MG63 (cell line): ENCODE data around the gene SPOCK1. TPM values are rescaled to one million over a fixed set of nuclear protein-coding genes. Genes with fewer than 3 reads are reported as not detected.
A peak's percentile ranks its signal among the peaks of the same experiment; 100 is the strongest.
"Not testable (repeated sequence)": the region's sequence is repeated elsewhere in the genome, so short reads cannot be mapped to it uniquely, and the experiment has no call there.

ENCODE experiments used
- DNase-seq: peaks from one replicate; pipeline ENCODE4 v3.0.0-alpha.2; 2020
- H3K27me3 ChIP-seq: fragments of 250-450 bp; sonication (Bioruptor Pico); 2 replicates; pipeline ENCODE4 v1.5.1; 2020; ENCODE audit warnings: mild to moderate bottlenecking, moderate library complexity
- H3K36me3 ChIP-seq: fragments of 250-450 bp; sonication (Bioruptor Pico); 2 replicates; pipeline ENCODE4 v1.5.1; 2020; ENCODE audit warnings: mild to moderate bottlenecking, moderate library complexity
- H3K4me3 ChIP-seq: fragments of 250-450 bp; sonication (Bioruptor Pico); 2 replicates; pipeline ENCODE4 v1.5.1; 2020; ENCODE audit warnings: mild to moderate bottlenecking, moderate library complexity
- H3K9me3 ChIP-seq: fragments of 250-450 bp; sonication (Bioruptor Pico); 2 replicates; pipeline ENCODE4 v1.5.1; 2020; ENCODE audit warnings: mild to moderate bottlenecking, moderate library complexity
- total RNA-seq: library from RNA; depleted of rRNA; stranded (reverse); fragments of >200 nt; shearing (Covaris generic); gene quantifications from 2 replicates; pipeline ENCODE4 v1.2.3, GENCODE V29; 2014; ENCODE audit warnings: low replicate concordance

Gene SPOCK1
- total RNA-seq, 1 experiment from 2014 or later = 92.3 TPM

DNA sequence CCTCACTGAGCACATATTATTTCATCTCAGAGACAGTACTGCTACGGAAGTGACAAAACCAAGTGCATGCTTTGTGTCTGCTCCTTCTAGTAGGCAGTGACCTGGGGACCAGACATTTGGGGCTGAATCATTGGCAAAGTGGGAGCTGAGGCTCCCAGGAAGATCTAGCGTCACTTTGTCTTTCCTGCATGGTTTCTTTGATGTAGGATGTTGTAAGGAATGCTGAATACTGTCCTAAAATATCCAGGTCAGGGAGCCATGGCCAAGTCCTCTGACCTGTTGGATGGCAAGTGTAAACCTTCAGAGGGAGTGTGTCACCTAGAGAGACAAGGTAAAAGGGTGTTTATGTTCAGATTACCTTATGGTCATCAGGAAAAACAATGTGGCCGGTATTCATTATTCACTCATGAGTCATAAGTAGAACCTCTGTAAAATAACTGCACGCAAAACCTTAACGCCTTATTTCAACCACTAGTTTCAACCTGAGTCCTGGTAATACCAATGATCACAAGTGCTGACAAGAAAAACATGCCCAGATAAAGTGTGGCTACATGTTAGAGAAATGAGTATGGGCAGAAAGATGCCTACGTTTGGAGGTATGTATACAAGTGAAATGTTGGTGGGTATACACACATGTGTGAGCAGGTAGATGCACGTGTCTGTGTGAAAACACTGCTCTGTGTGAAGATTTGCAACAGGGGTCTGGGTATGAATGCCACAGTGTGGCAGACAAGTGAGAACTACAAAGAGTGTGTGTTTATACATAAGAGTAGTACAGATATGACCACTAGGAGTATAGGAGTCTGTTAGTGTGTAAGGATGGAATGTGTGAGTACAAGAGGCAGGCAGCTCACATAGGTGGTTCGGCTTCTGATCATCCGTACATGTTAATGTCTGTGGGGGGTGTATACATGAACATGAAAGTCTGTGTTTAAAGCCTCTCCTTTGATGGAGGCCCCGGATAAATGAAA is 263.9 kb downstream of the SPOCK1 start:
- Histone ChIP-seq H3K27me3 (no peaks in the 10 kb centered on the region), H3K36me3 (no peaks in the 10 kb centered on the region), H3K9me3 (no peaks in the 10 kb centered on the region), H3K4me3 (no peak overlapping the region)
- DNase-seq = no peak

DNA sequence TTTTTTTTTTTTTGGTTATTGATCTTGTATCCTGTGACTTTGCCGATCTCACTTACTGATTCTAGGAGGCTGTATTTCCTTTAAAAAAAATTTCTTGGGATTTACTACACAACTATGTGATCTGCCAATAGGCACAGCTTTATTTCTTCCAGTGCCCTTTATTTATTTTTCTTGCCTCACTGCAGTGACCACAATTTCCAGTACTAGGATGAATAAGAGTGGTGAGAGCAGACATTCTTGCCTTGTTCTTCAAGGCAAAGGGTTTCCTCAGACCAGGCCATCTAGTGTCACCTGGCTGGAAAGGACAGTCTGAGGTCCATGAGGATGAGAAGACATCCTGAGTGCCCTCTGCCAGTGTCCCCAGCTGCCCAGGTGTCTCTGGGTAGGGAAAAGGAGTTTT is 265.4 kb downstream of the SPOCK1 start:
- no peaks in the 10 kb centered on the region for H3K9me3 ChIP-seq
- no peak for DNase-seq
- H3K4me3 ChIP-seq = no peak overlapping the region
- H3K27me3 ChIP-seq = no peaks in the 10 kb centered on the region
- no peaks in the 10 kb centered on the region; the same call in 1 of the 2 replicates for H3K36me3 ChIP-seq

DNA sequence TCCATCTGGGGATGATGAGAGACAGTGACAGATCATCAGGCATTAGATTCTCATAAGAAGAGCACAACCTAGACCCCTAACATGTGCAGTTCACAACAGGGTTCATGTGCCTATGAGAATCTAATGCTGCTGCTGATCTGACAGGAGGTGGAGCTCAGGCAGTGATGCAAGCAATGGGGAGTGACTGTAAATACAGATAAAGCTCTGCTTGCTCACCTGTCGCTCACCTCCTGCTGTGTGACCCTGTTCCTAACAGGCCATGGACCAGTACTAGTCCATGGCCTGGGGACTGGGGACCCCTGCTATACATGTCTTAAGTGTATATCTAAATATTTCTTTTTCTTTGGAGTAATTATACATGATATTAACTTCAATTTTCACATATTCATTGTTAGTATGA is 265.8 kb downstream of the SPOCK1 start:
- H3K36me3 ChIP-seq, DNase-seq, H3K9me3 ChIP-seq, H3K27me3 ChIP-seq, H3K4me3 ChIP-seq: not testable (repeated sequence)

DNA sequence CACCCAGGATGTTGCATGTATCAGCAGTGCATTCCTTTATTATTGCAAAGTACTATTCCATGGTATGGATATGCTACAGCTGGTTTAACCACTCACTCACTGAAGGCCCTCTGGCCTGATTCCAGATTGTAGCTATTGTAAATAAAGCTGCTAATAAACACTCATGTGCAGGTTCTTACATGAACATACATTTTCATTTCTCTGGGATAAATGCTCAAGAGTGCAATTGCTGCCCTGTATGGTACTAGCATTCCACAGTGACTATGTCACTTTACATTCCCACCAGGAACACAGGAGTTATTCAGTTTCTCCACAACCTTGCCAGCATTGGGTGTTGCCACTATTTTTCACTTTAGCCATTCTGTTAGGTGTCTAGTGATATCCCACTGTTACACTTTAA is 267.6 kb downstream of the SPOCK1 start:
- DNase-seq = peak; percentile 33
- Histone ChIP-seq H3K4me3 (no peak overlapping the region), H3K27me3 (no peaks in the 10 kb centered on the region), H3K36me3 (no peaks in the 10 kb centered on the region; the same call in 1 of the 2 replicates), H3K9me3 (no peaks in the 10 kb centered on the region)

DNA sequence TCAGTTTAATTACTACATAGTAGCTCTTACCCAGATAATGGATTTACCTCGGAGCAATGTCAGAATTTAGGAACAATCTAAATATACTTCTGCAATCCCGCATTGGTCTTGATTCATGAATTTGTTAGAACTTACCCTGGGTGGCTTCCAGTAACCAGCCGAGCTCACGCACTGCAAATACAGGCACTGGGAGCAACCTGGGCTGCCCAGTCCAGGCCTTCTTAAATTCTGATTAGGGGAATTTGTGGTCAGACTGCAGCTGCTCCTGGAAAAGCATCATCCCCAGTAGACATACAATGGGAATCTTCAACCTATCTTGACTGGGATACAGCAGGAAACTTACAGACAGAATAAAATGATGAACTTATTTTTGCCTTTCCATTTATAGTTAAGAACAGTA is 270.3 kb downstream of the SPOCK1 start:
- Histone ChIP-seq H3K27me3 (no peaks in the 10 kb centered on the region), H3K9me3 (no peaks in the 10 kb centered on the region), H3K4me3 (no peak overlapping the region), H3K36me3 (peaks cover 2% of the 10 kb centered on the region)
- DNase-seq = no peak

DNA sequence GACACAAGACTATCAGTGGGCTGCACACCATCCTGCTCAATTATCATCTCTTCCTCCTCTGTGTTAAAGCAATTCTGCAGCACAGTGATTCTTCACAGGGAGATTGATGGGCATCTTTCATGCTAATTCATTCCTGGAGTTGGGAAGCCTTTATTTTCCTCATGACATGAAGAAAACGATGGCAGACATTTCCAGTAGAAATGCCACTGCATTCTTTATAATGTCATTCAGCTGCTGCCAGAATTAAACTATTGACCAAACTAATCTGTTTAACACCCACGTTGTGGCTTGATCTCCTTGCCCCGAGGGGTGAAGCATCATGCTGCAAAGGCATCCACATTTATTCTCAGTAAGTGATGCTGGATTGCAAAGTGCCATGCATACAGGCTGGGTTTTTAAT is 273.0 kb downstream of the SPOCK1 start:
- peaks cover 2% of the 10 kb centered on the region for H3K36me3 ChIP-seq
- DNase-seq = no peak
- no peaks in the 10 kb centered on the region for H3K9me3 ChIP-seq
- no peaks in the 10 kb centered on the region for H3K27me3 ChIP-seq
- H3K4me3 ChIP-seq = no peak overlapping the region

DNA sequence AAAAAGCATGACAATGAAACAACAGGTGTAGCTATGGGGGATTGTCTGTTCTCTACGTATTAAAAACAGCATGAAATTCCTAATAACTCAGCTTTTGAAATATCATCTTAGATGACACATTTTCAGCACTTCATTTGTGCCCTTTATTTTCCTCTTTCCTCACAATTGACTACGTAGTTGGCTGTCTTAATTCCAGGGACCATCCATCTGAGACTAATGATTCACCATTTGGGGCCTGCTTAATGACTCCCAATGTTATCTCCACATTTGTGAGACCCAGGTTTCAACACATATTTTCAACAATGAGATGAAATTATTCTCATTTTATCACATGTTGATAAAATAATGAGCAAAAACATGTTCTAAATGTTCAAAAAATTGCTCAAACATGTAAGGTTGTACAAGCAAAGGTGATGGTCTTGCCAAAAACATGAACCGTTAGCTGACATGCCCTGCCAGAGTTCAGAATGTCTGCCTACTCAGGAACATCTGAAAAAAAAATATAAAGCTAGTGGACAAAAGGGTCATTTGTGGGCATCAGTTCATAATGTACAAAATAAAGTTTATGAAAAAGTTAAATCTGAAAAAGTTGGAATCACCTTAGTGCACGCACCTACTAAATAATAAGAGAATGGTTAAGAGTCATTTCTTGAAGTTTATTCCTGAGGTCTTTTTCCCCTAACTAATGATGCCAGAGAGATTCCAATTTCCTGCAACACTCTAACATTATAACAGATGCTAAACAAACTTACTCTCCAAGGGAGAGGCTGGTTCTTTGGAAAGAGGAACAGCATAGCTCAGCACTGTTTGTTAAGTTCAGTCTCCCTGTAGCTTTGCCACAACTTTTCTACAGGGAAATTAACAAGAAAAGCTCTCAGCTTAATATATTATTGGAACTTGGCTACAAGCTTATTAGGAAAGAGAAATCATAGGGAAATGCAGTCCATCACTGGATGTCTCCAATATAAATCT is 275.5 kb downstream of the SPOCK1 start:
- DNase-seq = no peak

DNA sequence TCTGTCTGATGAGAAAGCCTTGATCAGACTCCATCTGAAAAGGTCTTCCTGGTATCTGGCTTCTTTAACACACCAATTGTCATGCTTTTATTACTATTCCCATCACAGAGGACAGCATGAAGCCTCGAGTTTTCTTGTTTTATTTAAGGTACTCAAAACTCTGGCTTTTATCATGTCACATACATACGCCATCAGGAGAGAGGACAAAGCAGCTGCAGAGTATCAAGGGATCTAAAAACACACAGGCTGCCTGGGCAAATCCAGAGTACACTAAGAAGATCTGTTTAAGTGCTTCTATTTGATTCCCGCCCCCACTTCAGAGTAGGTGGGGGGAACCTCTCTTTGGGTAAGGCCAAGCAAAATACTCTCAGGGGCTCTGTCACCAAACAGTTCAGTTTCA is 277.2 kb downstream of the SPOCK1 start:
- Histone ChIP-seq H3K27me3 (no peaks in the 10 kb centered on the region), H3K4me3 (no peak overlapping the region), H3K36me3 (peaks cover 2% of the 10 kb centered on the region; the same call in 1 of the 2 replicates), H3K9me3 (no peaks in the 10 kb centered on the region)
- DNase-seq = no peak

More for the DNA sequence above, 275.5 kb downstream of the SPOCK1 start:
- Histone ChIP-seq H3K4me3 (no peak overlapping the region), H3K36me3 (peaks cover 2% of the 10 kb centered on the region; the same call in 1 of the 2 replicates), H3K9me3 (no peaks in the 10 kb centered on the region), H3K27me3 (no peaks in the 10 kb centered on the region)

DNA sequence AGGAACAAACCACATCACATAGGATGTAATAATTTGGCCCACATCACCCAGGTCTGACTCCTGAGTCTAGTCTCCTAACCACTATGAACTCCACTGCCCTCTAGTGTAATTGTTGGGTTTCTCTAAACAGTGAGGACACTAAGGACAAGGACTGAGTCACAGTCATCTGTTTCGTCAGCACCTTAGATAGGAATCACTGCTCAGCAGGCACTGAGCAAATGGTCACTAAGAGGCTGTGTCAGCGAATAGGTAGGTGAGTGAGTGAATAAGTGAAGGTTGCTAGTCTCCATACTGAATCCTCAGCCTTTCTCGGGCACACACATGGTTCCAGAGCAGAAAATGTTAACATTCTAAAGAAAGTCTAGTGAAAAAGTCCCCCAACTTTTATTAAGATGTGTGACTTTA is 278.6 kb downstream of the SPOCK1 start:
- Histone ChIP-seq H3K4me3 (no peak overlapping the region), H3K36me3 (peaks cover under 1% of the 10 kb centered on the region; the same call in 1 of the 2 replicates), H3K9me3 (no peaks in the 10 kb centered on the region), H3K27me3 (no peaks in the 10 kb centered on the region)
- DNase-seq = peak; percentile 37

DNA sequence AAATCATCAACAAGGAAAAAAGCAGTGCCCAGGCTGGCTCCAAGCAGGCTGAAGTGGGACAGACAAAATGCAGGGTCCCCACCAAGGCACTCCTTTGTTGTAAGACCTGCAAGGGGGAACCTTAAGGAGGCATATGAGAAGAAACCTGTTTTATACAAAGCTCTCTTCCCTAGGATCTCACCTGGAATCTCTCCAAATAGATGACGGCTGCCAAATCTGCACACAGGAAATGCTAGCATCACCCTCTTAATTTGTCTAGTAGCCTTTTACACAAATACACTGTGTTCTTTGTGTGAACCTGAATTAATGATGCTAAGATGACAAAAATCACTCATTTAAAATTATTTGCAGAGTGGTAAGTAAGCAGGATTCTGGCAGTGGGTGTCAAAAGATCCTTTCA is 280.2 kb downstream of the SPOCK1 start:
- no peaks in the 10 kb centered on the region for H3K27me3 ChIP-seq
- DNase-seq = peak; percentile 52
- H3K9me3 ChIP-seq = no peaks in the 10 kb centered on the region
- H3K36me3 ChIP-seq = no peaks in the 10 kb centered on the region
- no peak overlapping the region for H3K4me3 ChIP-seq

DNA sequence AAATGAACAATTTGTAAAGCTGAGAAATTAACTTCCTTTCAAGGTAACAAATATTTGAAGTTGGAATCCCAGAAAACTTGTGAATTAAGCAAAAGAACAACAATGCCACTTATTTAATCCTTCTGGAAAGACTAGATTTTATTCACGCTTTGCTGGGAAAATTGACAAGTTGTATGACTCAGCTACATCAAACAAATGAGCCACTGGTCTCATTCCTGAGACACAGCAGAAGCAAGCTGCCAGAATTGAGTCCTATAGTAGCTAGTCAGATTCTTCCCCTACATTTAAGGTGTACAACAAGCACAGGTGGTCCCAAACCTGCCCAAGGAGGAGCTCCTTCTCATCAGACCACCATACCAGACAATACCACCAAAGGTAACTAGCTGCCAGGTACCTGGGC is 280.7 kb downstream of the SPOCK1 start:
- Histone ChIP-seq H3K9me3 (no peaks in the 10 kb centered on the region), H3K36me3 (no peaks in the 10 kb centered on the region), H3K27me3 (no peaks in the 10 kb centered on the region), H3K4me3 (no peak overlapping the region)
- peak; percentile 56 for DNase-seq

DNA sequence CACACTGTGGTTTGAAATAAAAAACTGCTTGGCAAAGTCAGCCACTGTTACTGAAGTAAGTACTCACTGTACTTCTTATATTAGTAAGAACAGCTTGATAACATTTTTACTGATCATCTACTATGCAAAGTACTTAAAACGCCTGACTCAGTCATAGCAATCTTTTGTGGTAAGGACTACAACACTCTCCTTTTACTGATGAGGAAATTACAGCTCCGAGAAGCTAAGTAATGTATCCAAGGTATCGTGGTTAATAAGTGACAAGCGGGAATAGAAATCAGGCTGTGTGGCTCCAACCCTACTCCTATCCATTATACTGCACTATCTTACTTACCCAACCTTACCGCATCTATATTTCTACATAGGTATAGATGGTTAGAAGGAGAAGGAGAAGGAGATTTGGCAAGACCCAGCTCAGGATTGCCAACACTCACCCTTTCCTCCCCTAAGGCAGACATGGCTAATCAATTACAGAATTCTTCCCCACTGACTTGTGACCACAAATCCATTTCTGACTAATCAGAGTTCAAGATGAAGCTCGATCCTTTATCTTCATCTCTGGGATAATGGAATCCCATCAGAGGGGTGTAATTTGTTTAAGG is 281.4 kb downstream of the SPOCK1 start:
- no peaks in the 10 kb centered on the region for H3K27me3 ChIP-seq
- DNase-seq = no peak
- no peaks in the 10 kb centered on the region for H3K9me3 ChIP-seq
- no peaks in the 10 kb centered on the region for H3K36me3 ChIP-seq
- no peak overlapping the region for H3K4me3 ChIP-seq

DNA sequence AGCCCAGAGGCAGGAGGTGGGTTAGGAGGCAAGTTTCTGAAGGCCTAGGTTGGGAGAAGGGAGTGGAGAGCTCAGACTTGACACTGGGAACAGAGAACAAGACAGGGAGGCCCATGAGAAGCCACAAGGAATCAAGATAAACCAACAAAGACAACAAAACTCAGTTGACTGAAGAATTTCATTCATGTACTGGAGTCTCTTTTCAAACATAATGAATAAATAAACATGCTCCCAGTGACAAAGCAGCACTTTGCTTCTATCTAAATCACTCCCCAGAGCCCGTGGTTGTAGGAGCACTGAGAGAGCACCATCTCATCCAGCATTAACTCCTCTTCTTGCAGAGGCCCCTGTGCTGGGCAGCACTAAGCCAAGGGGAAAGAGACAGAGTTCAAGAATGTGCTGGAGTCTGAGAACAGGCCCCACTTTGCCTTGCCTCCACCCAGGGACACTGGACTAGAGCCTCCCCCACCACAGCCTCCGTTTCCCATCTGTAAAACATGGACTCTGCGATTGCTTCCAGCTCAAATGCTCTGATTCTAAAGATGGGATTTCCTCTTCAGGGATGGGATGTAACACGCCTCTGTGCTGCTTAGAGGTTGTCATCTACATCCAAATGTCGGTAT is 282.0 kb downstream of the SPOCK1 start:
- DNase-seq = no peak
- H3K9me3 ChIP-seq = no peaks in the 10 kb centered on the region
- H3K27me3 ChIP-seq = no peaks in the 10 kb centered on the region
- H3K36me3 ChIP-seq = no peaks in the 10 kb centered on the region
- no peak overlapping the region for H3K4me3 ChIP-seq

DNA sequence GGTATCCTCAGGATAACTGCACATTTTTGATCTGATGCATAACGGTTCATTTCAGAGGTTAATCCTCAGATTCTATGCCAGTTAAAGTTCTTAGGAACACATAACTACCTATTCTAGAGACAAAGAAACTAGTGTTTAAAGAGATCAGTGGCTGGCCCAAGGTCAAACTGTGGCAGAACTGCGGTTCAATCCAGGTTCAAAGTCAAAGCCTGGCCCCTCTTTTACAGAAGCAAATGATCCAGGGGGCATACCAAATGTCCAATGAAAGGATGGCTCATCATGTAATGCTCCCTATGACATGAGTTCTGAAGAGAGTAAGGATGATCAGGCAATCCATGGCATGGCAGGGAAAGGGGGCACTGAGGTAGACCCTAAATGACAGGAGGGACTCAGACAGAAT is 283.3 kb downstream of the SPOCK1 start:
- Histone ChIP-seq H3K4me3 (no peak overlapping the region), H3K27me3 (no peaks in the 10 kb centered on the region), H3K9me3 (no peaks in the 10 kb centered on the region), H3K36me3 (no peaks in the 10 kb centered on the region)
- no peak for DNase-seq

DNA sequence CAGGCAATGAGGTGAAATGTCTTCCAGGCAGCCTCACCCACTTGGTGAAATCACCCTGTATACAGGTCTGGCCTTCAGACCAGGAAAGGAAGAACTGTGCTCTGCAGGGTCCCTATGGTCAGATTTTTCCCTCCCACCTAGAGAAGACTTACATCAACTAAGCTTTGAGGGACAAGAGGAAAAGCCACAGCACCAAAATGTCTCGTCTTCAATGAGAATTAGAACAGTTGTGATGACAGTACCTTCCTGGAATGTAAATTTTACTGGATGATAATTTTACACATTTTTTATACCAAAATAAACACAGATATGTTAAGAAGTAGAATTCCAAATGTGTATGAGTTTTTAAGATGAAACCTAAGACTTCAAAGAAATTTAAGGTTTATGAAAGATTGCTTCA is 283.9 kb downstream of the SPOCK1 start:
- DNase-seq = no peak

DNA sequence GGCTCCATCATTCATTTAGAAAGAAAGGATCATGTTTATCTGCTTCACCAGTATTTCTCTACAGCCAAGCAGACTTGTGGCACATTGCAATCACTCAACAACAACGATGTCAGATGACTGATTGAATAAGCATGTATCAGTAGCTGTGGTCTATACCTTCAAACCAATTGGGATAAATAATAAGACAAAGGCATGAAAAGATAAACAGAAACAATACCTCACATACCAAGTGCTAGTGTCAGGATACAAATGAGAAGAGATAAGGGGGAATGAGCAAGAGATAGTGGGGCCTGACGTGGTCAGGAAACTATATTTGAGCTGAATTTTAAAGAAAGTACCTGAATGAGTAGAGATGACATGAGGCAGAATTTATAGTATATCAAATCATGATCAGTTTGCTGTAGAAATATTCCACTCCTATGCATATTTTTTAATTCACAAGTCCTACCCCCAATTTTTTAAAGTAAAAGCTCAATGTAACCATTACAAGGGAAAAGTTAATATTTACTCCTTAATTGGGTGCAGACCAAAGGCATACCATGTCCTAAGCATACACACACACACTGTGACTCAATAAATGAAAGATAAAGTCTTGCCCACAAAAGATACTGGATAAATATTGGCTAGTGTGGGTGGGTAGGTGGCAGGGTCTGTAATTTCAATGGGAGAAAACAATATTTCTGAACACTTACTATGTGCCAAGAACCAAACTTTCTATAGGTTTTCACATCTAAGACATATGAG is 284.5 kb downstream of the SPOCK1 start:
- no peak for DNase-seq
- H3K9me3 ChIP-seq = no peaks in the 10 kb centered on the region
- H3K4me3 ChIP-seq = no peak overlapping the region
- no peaks in the 10 kb centered on the region for H3K36me3 ChIP-seq
- H3K27me3 ChIP-seq = no peaks in the 10 kb centered on the region

More for the DNA sequence above, 283.9 kb downstream of the SPOCK1 start:
- Histone ChIP-seq H3K36me3 (no peaks in the 10 kb centered on the region), H3K4me3 (no peak overlapping the region), H3K9me3 (no peaks in the 10 kb centered on the region), H3K27me3 (no peaks in the 10 kb centered on the region)
